CD14-positive monocyte (primary cell): ENCODE measurements around the gene PAX7. TPM values are rescaled to one million over a fixed set of nuclear protein-coding genes. Genes with fewer than 3 reads are reported as not detected.

Experiments used
- DNase-seq, 3 donors: peaks; one replicate each; pipeline ENCODE4 v3.0.0-alpha.2; 2011 to 2022
- H2AFZ ChIP-seq: 2 replicates; pipeline ENCODE4 v1.6.0; 2012; ENCODE audit warnings: mild to moderate bottlenecking, low read depth, low read length, inconsistent platforms; ENCODE audit not compliant: insufficient read depth, poor library complexity, severe bottlenecking
- H3K27ac ChIP-seq, 2 donors: 1 replicate in 1 of 2; 2 replicates in 1 of 2; pipeline ENCODE4 v1.5.1; 2012 to 2013; ENCODE audit warnings: low read length in 2 of 2, control low read depth in 1 of 2, inconsistent platforms in 1 of 2, low read depth in 1 of 2, mild to moderate bottlenecking in 1 of 2
- H3K27me3 ChIP-seq, 2 donors: one replicate each; pipeline versions ENCODE4 v1.6.0 to v1.6.1; 2011 to 2013; ENCODE audit warnings: low read length in 2 of 2; ENCODE audit not compliant: control insufficient read depth in 2 of 2, insufficient read depth in 2 of 2
- H3K36me3 ChIP-seq, 2 donors: replicated peaks in 1 of 2; 1 replicate in 1 of 2; 2 replicates in 1 of 2; pipeline versions ENCODE4 v1.5.1 to v1.6.1; 2012 to 2013; ENCODE audit warnings: low read length in 2 of 2, control low read depth in 1 of 2, inconsistent platforms in 1 of 2, mild to moderate bottlenecking in 1 of 2; ENCODE audit not compliant: insufficient read depth in 2 of 2, control insufficient read depth in 1 of 2
- H3K4me1 ChIP-seq, 2 donors: 1 replicate in 1 of 2; 2 replicates in 1 of 2; pipeline versions ENCODE4 v1.5.1 to v1.6.1; 2012 to 2013; ENCODE audit warnings: low read length in 2 of 2, control low read depth in 1 of 2, inconsistent platforms in 1 of 2, mild to moderate bottlenecking in 1 of 2, moderate library complexity in 1 of 2; ENCODE audit not compliant: insufficient read depth in 2 of 2, control insufficient read depth in 1 of 2
- H3K4me2 ChIP-seq: replicated peaks from 2 replicates; pipeline ENCODE3; 2012; ENCODE audit warnings: low read length, moderate library complexity, mild to moderate bottlenecking; ENCODE audit not compliant: poor library complexity, severe bottlenecking; ENCODE audit errors: extremely low read depth
- H3K4me3 ChIP-seq, 3 experiments: fragments of 200-600 bp in 1 of 3; sonication (generic) in 1 of 3; replicated peaks in 1 of 3; 1 replicate in 2 of 3; 2 replicates in 1 of 3; pipeline ENCODE4 v1.5.1; 2011 to 2013; ENCODE audit warnings: low read length in 3 of 3, mild to moderate bottlenecking in 3 of 3, control low read depth in 2 of 3, low read depth in 2 of 3, inconsistent platforms in 1 of 3, moderate library complexity in 1 of 3
- H3K79me2 ChIP-seq: 2 replicates; pipeline ENCODE4 v1.6.0; 2012; ENCODE audit warnings: mild to moderate bottlenecking, control low read depth, inconsistent platforms, low read length, moderate library complexity; ENCODE audit not compliant: insufficient read depth
- H3K9ac ChIP-seq: 2 replicates; pipeline ENCODE4 v1.6.0; 2017; ENCODE audit warnings: low read length, mild to moderate bottlenecking; ENCODE audit not compliant: insufficient read depth, poor library complexity, severe bottlenecking
- H3K9me3 ChIP-seq, 2 donors: replicated peaks in 1 of 2; 1 replicate in 1 of 2; 2 replicates in 1 of 2; pipeline versions ENCODE4 v1.5.1 to v1.6.1; 2012 to 2013; ENCODE audit warnings: low read length in 2 of 2, control low read depth in 1 of 2; ENCODE audit not compliant: control insufficient read depth in 1 of 2, insufficient read depth in 1 of 2
- H4K20me1 ChIP-seq: 2 replicates; pipeline ENCODE4 v1.6.0; 2012; ENCODE audit warnings: mild to moderate bottlenecking, low read length, control low read depth, moderate library complexity; ENCODE audit not compliant: insufficient read depth
- H3K27ac Mint-ChIP-seq, 7 donors: one replicate each; pipeline ENCODE4 v1.8.0; 2020; ENCODE audit warnings: mild to moderate bottlenecking in 7 of 7, mixed read lengths in 7 of 7, moderate library complexity in 6 of 7, inconsistent platforms in 2 of 7
- H3K27me3 Mint-ChIP-seq, 3 donors: one replicate each; pipeline ENCODE4 v1.8.0; 2021 to 2022; ENCODE audit warnings: low read depth in 3 of 3, mild to moderate bottlenecking in 3 of 3, mixed read lengths in 3 of 3, moderate library complexity in 3 of 3, inconsistent platforms in 1 of 3
- H3K36me3 Mint-ChIP-seq, 2 donors: one replicate each; pipeline ENCODE4 v1.8.0; 2020; ENCODE audit warnings: mixed read lengths in 2 of 2, inconsistent platforms in 1 of 2, mild to moderate bottlenecking in 1 of 2
- H3K4me1 Mint-ChIP-seq: one replicate; pipeline ENCODE4 v1.8.0; 2020; ENCODE audit warnings: mild to moderate bottlenecking, mixed read lengths
- H3K4me3 Mint-ChIP-seq, 2 donors: one replicate each; pipeline ENCODE4 v1.8.0; 2020; ENCODE audit warnings: mild to moderate bottlenecking in 2 of 2, mixed read lengths in 2 of 2, moderate library complexity in 1 of 2
- H3K9me3 Mint-ChIP-seq, 7 donors: one replicate each; pipeline ENCODE4 v1.8.0; 2020 to 2022; ENCODE audit warnings: mixed read lengths in 7 of 7, mild to moderate bottlenecking in 6 of 7, moderate library complexity in 6 of 7, inconsistent platforms in 2 of 7
- CTCF ChIP-seq: fragments of 200-600 bp; IDR thresholded peaks from one replicate; pipeline ENCODE4 v1.8.0; 2022; ENCODE audit warnings: antibody characterized with exemption, mild to moderate bottlenecking
- WGBS: methylation state at CpG from one replicate; pipeline ENCODE4 v1.1.5; 2013; ENCODE audit warnings: missing lambda C conversion rate; ENCODE audit not compliant: insufficient coverage; 5-methylcytosine and 5-hydroxymethylcytosine counted together
- intact Hi-C, 2 donors: fragments of 100-400 bp; cut with micrococcal nuclease; formaldehyde crosslinking; loops; one replicate each; pipeline versions ENCODE4 v1.15.0 to v1.15.1; 2023
- polyA plus RNA-seq, 3 donors: library from polyadenylated mRNA; depleted of rRNA in 1 of 3; unstranded in 2 of 3; stranded (reverse) in 1 of 3; fragments of 300-500 nt in 2 of 3; fragments of >200 nt in 1 of 3; fragmentation: Illumina TruSeq in 2 of 3; gene quantifications; 1 replicate in 2 of 3; 2 replicates in 1 of 3; pipeline ENCODE4 v1.2.3, GENCODE V29; 2012 to 2021

The PAX7 gene
- polyA plus RNA-seq, 3 donors, result not detected

- no peak overlapping the region for H3K4me3 Mint-ChIP-seq
- TF ChIP-seq CTCF, result no peak
- Histone ChIP-seq H3K4me2 (no peak overlapping the region), H3K4me3 (no peak overlapping the region), H3K27ac (no peak overlapping the region), H4K20me1 (no peaks in the 10 kb centered on the region), H3K4me1 (no peaks in the 10 kb centered on the region), H3K9ac (no peak overlapping the region), H3K36me3 (no peaks in the 10 kb centered on the region), H2AFZ (no peak overlapping the region), H3K9me3 (peaks cover 7 to 9% of the 10 kb centered on the region in 2 donors), H3K27me3 (no peaks in the 10 kb centered on the region), H3K79me2 (no peaks in the 10 kb centered on the region)
- intact Hi-C loops, result no loop called here
- WGBS, result 90% methylated on average over 5 of the region's 10 CpGs
- H3K36me3 Mint-ChIP-seq, result no peaks in the 10 kb centered on the region
- H3K9me3 Mint-ChIP-seq, result peaks cover 1 to 16% (median 7%) of the 10 kb centered on the region in 7 donors
- H3K27me3 Mint-ChIP-seq, result peaks cover 8 to 18% (median 14%) of the 10 kb centered on the region in 3 donors
- H3K4me1 Mint-ChIP-seq, result peaks cover 3% of the 10 kb centered on the region
- no peak for DNase-seq
- no peak overlapping the region for H3K27ac Mint-ChIP-seq
Measured at GRCh38 chr1:18748435-18748834, 117.8 kb downstream of the PAX7 start.

GRCh38 chr1:18749569-18749968 lies 118.9 kb downstream of the PAX7 start:
- no peaks in the 10 kb centered on the region for H4K20me1 ChIP-seq
- Mint-ChIP-seq H3K27ac (no peak overlapping the region), H3K36me3 (no peaks in the 10 kb centered on the region), H3K9me3 (peaks cover 1 to 16% (median 13%) of the 10 kb centered on the region in 7 donors), H3K27me3 (peaks cover 7 to 20% (median 10%) of the 10 kb centered on the region in 3 donors), H3K4me1 (peaks cover 3% of the 10 kb centered on the region), H3K4me3 (no peak overlapping the region)
- no peaks in the 10 kb centered on the region for H3K79me2 ChIP-seq
- no peak for DNase-seq
- no peak for TF ChIP-seq CTCF
- no peak overlapping the region for H3K9ac ChIP-seq
- H3K4me1 ChIP-seq, result no peaks in the 10 kb centered on the region
- no peaks in the 10 kb centered on the region for H3K36me3 ChIP-seq
- H2AFZ ChIP-seq, result no peak overlapping the region
- peaks cover 7 to 9% of the 10 kb centered on the region in 2 donors for H3K9me3 ChIP-seq
- no peaks in the 10 kb centered on the region for H3K27me3 ChIP-seq
- no peak overlapping the region for H3K4me2 ChIP-seq
- no peak overlapping the region for H3K27ac ChIP-seq
- intact Hi-C loops, result no loop called here
- no peak overlapping the region for H3K4me3 ChIP-seq
